Activated naive CD4-positive, alpha-beta T cell treated with anti-CD3 and anti-CD28 coated beads, Interleukin-2, amount 50 U/mL, for 24 hours (primary cell): ENCODE measurements around the gene ATP2C2.

Experiments used
- H3K27ac Mint-ChIP-seq: one replicate; pipeline ENCODE4 v1.8.0; 2021; ENCODE audit warnings: mild to moderate bottlenecking, mixed read lengths
- H3K27me3 Mint-ChIP-seq: one replicate; pipeline ENCODE4 v1.8.0; 2021; ENCODE audit warnings: mixed read lengths
- H3K36me3 Mint-ChIP-seq: one replicate; pipeline ENCODE4 v1.8.0; 2021; ENCODE audit warnings: mixed read lengths
- H3K4me1 Mint-ChIP-seq: one replicate; pipeline ENCODE4 v1.8.0; 2021; ENCODE audit warnings: mixed read lengths
- H3K4me3 Mint-ChIP-seq: one replicate; pipeline ENCODE4 v1.8.0; 2021; ENCODE audit warnings: mild to moderate bottlenecking, mixed read lengths
- H3K9me3 Mint-ChIP-seq: one replicate; pipeline ENCODE4 v1.8.0; 2021; ENCODE audit warnings: mixed read lengths

Gene ATP2C2

GRCh38 chr16:84368308-84368996, at the start of gene ATP2C2:
TSS of gene ATP2C2 (plus strand) at chr16:84368538. CDS start at chr16:84368616, 78 bp downstream.
- no peaks in the 10 kb centered on the region for H3K9me3 Mint-ChIP-seq
- H3K27me3 Mint-ChIP-seq, result peaks cover 30% of the 10 kb centered on the region
- peaks cover 16% of the 10 kb centered on the region for H3K4me1 Mint-ChIP-seq
- no peak within 1 kb of the TSS for H3K27ac Mint-ChIP-seq
- peaks cover 3% of the 10 kb centered on the region for H3K36me3 Mint-ChIP-seq
- no peak within 1 kb of the TSS for H3K4me3 Mint-ChIP-seq

GRCh38 chr16:84319146-84319760, 49.1 kb upstream of the ATP2C2 start:
- Mint-ChIP-seq H3K27me3 (no peaks in the 10 kb centered on the region), H3K4me3 (no peak overlapping the region), H3K4me1 (no peaks in the 10 kb centered on the region), H3K27ac (no peak overlapping the region), H3K9me3 (no peaks in the 10 kb centered on the region), H3K36me3 (no peaks in the 10 kb centered on the region)

- no peaks in the 10 kb centered on the region for H3K9me3 Mint-ChIP-seq
- H3K4me1 Mint-ChIP-seq, result no peaks in the 10 kb centered on the region
- no peaks in the 10 kb centered on the region for H3K36me3 Mint-ChIP-seq
- no peaks in the 10 kb centered on the region for H3K27me3 Mint-ChIP-seq
- H3K4me3 Mint-ChIP-seq, result no peak overlapping the region
- no peak overlapping the region for H3K27ac Mint-ChIP-seq
Observed at GRCh38 chr16:84320511-84320910, 47.8 kb upstream of the ATP2C2 start.

GRCh38 chr16:84321932-84322331, 46.4 kb upstream of the ATP2C2 start:
- Mint-ChIP-seq H3K36me3 (no peaks in the 10 kb centered on the region), H3K27me3 (no peaks in the 10 kb centered on the region), H3K4me1 (no peaks in the 10 kb centered on the region), H3K27ac (no peak overlapping the region), H3K4me3 (no peak overlapping the region), H3K9me3 (no peaks in the 10 kb centered on the region)

- Mint-ChIP-seq H3K4me1 (no peaks in the 10 kb centered on the region), H3K27me3 (no peaks in the 10 kb centered on the region), H3K4me3 (no peak overlapping the region), H3K9me3 (no peaks in the 10 kb centered on the region), H3K27ac (no peak overlapping the region), H3K36me3 (no peaks in the 10 kb centered on the region)
Observed at GRCh38 chr16:84322749-84323148, 45.6 kb upstream of the ATP2C2 start.

GRCh38 chr16:84323606-84324005, 44.7 kb upstream of the ATP2C2 start:
- H3K36me3 Mint-ChIP-seq, result no peaks in the 10 kb centered on the region
- no peaks in the 10 kb centered on the region for H3K9me3 Mint-ChIP-seq
- H3K4me1 Mint-ChIP-seq, result no peaks in the 10 kb centered on the region
- H3K4me3 Mint-ChIP-seq, result no peak overlapping the region
- no peak overlapping the region for H3K27ac Mint-ChIP-seq
- no peaks in the 10 kb centered on the region for H3K27me3 Mint-ChIP-seq

GRCh38 chr16:84324434-84325262, 43.7 kb upstream of the ATP2C2 start:
- no peaks in the 10 kb centered on the region for H3K27me3 Mint-ChIP-seq

GRCh38 chr16:84326545-84326944, 41.8 kb upstream of the ATP2C2 start:
- H3K27me3 Mint-ChIP-seq, result no peaks in the 10 kb centered on the region
- no peaks in the 10 kb centered on the region for H3K9me3 Mint-ChIP-seq
- no peaks in the 10 kb centered on the region for H3K36me3 Mint-ChIP-seq
- no peaks in the 10 kb centered on the region for H3K4me1 Mint-ChIP-seq
- no peak overlapping the region for H3K4me3 Mint-ChIP-seq
- no peak overlapping the region for H3K27ac Mint-ChIP-seq

More at GRCh38 chr16:84324434-84325262, 43.7 kb upstream of the ATP2C2 start:
- no peak overlapping the region for H3K4me3 Mint-ChIP-seq
- H3K4me1 Mint-ChIP-seq, result no peaks in the 10 kb centered on the region
- H3K27ac Mint-ChIP-seq, result no peak overlapping the region
- H3K36me3 Mint-ChIP-seq, result no peaks in the 10 kb centered on the region
- no peaks in the 10 kb centered on the region for H3K9me3 Mint-ChIP-seq

- no peak overlapping the region for H3K27ac Mint-ChIP-seq
- no peaks in the 10 kb centered on the region for H3K4me1 Mint-ChIP-seq
- H3K9me3 Mint-ChIP-seq, result no peaks in the 10 kb centered on the region
- H3K27me3 Mint-ChIP-seq, result no peaks in the 10 kb centered on the region
- H3K4me3 Mint-ChIP-seq, result no peak overlapping the region
- no peaks in the 10 kb centered on the region for H3K36me3 Mint-ChIP-seq
Observed at GRCh38 chr16:84327926-84328505, 40.3 kb upstream of the ATP2C2 start.

- no peak overlapping the region for H3K4me3 Mint-ChIP-seq
- no peaks in the 10 kb centered on the region for H3K27me3 Mint-ChIP-seq
- H3K9me3 Mint-ChIP-seq, result no peaks in the 10 kb centered on the region
- no peak overlapping the region for H3K27ac Mint-ChIP-seq
- no peaks in the 10 kb centered on the region for H3K4me1 Mint-ChIP-seq
- no peaks in the 10 kb centered on the region for H3K36me3 Mint-ChIP-seq
Observed at GRCh38 chr16:84329016-84329415, 39.3 kb upstream of the ATP2C2 start.

- Mint-ChIP-seq H3K4me3 (no peak overlapping the region), H3K27ac (no peak overlapping the region), H3K9me3 (no peaks in the 10 kb centered on the region), H3K4me1 (no peaks in the 10 kb centered on the region), H3K36me3 (no peaks in the 10 kb centered on the region), H3K27me3 (no peaks in the 10 kb centered on the region)
Observed at GRCh38 chr16:84329843-84330684, 38.3 kb upstream of the ATP2C2 start.

GRCh38 chr16:84330685-84331050, 37.7 kb upstream of the ATP2C2 start:
- Mint-ChIP-seq H3K4me1 (no peaks in the 10 kb centered on the region), H3K36me3 (peaks cover 2% of the 10 kb centered on the region), H3K27ac (no peak overlapping the region), H3K9me3 (peaks cover 6% of the 10 kb centered on the region), H3K27me3 (no peaks in the 10 kb centered on the region), H3K4me3 (no peak overlapping the region)

- H3K36me3 Mint-ChIP-seq, result peaks cover 2% of the 10 kb centered on the region
- no peaks in the 10 kb centered on the region for H3K4me1 Mint-ChIP-seq
- peaks cover 13% of the 10 kb centered on the region for H3K9me3 Mint-ChIP-seq
- H3K27me3 Mint-ChIP-seq, result no peaks in the 10 kb centered on the region
- no peak overlapping the region for H3K27ac Mint-ChIP-seq
- H3K4me3 Mint-ChIP-seq, result no peak overlapping the region
Observed at GRCh38 chr16:84331998-84332780, 36.1 kb upstream of the ATP2C2 start.

- no peaks in the 10 kb centered on the region for H3K27me3 Mint-ChIP-seq
- H3K36me3 Mint-ChIP-seq, result peaks cover 5% of the 10 kb centered on the region
- no peaks in the 10 kb centered on the region for H3K4me1 Mint-ChIP-seq
- no peak overlapping the region for H3K4me3 Mint-ChIP-seq
- peaks cover 17% of the 10 kb centered on the region for H3K9me3 Mint-ChIP-seq
- no peak overlapping the region for H3K27ac Mint-ChIP-seq
Observed at GRCh38 chr16:84332975-84333684, 35.2 kb upstream of the ATP2C2 start.
